ENCODE data around the gene DENND1B. TPM values are rescaled to one million over a fixed set of nuclear protein-coding genes. Genes with fewer than 3 reads are reported as not detected.
"Not testable (repeated sequence)": the region's sequence is repeated elsewhere in the genome, so short reads cannot be mapped to it uniquely, and the experiment has no call there.

Gene DENND1B
- polyA plus RNA-seq, 1 experiment, result 5.2 TPM

DNA sequence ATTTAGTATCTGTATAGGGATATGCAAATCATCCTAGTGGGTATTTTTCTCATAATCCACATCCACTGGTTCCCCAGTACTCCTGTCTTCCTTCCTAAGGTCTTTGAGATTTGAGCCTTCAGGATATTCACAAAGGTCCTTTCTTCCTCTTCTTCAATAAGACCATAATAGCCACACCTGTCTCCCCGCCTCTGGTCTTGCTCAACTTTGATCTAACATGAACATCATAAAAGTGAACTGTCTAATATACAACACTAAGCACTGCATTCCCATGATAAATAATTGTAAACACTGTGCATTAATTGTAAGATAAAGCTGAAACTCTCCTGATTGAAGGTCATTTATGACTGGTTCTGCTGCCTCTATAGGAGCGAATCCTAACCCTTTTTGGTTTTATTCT, 184.6 kb downstream of the DENND1B start:
- POLR2A ChIA-PET, result no interaction called here
- TF ChIP-seq, protein P1, sequence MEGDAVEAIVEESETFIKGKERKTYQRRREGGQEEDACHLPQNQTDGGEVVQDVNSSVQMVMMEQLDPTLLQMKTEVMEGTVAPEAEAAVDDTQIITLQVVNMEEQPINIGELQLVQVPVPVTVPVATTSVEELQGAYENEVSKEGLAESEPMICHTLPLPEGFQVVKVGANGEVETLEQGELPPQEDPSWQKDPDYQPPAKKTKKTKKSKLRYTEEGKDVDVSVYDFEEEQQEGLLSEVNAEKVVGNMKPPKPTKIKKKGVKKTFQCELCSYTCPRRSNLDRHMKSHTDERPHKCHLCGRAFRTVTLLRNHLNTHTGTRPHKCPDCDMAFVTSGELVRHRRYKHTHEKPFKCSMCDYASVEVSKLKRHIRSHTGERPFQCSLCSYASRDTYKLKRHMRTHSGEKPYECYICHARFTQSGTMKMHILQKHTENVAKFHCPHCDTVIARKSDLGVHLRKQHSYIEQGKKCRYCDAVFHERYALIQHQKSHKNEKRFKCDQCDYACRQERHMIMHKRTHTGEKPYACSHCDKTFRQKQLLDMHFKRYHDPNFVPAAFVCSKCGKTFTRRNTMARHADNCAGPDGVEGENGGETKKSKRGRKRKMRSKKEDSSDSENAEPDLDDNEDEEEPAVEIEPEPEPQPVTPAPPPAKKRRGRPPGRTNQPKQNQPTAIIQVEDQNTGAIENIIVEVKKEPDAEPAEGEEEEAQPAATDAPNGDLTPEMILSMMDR (IDR thresholded peaks at IDR 0.05; ENCODE audit: insufficient read depth, low read depth, low read length), result no peak
- Histone ChIP-seq H3K4me3 (ENCODE audit: low read depth, low read length) (no peak overlapping the region), H3K36me3 (ENCODE audit: control insufficient read depth, insufficient read depth, low read length) (no peaks in the 10 kb centered on the region), H3K27me3 (ENCODE audit: control insufficient read depth, insufficient read depth, low read length) (no peaks in the 10 kb centered on the region)
- no peak for DNase-seq (ENCODE audit: low read depth)
- CTCF ChIA-PET, result interaction anchor here (1.0 kb wide), 1 partner anchor 25 kb away, joined by 3 read pairs; no protein-coding TSS in a partner anchor

DNA sequence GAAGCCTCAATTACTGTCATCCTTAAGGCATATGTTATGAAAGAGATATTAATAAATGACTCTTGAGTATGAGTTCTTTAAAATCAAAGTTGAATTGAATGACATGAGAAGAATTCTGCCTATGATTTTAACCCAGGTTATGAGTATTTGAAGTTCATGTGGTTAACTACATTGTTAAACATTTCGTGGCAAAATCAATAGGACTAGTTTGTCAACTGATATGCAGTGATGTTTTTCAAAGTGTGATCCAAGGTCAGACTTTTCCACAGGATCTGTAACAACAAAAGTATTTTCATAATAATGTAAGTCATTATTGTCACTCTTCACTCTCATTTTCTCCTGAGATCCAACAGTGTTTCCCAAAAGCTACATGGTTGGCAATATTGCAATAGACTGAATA, 189.5 kb downstream of the DENND1B start:
- Histone ChIP-seq H3K4me3 (ENCODE audit: low read depth, low read length) (no peak overlapping the region), H3K27me3 (ENCODE audit: control insufficient read depth, insufficient read depth, low read length) (no peaks in the 10 kb centered on the region), H3K36me3 (ENCODE audit: control insufficient read depth, insufficient read depth, low read length) (no peaks in the 10 kb centered on the region)
- ChIA-PET POLR2A (no interaction called here), CTCF (no interaction called here)
- TF ChIP-seq, protein P1 (IDR thresholded peaks at IDR 0.05; ENCODE audit: insufficient read depth, low read depth, low read length), result no peak
- no peak for DNase-seq (ENCODE audit: low read depth)

DNA sequence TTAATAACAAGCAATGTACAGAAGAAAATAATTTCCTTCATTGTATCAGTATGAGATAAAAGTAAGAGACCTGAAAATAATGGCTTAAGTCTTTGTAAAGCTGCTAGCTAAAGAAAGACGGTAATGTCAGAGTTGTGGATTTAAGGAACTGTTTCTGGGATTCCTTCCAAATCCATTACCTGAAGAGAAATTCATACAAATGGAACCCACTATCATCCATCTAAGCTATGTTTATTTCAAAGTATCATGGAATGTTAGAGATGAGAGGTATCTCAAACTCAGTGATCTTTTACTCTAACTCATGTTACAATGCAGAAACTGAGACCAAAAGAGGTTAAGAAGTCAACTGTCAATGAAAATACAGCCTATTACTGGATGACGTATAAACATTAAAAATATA, 197.7 kb downstream of the DENND1B start:
- ChIA-PET POLR2A (no interaction called here), CTCF (no interaction called here)
- Histone ChIP-seq H3K36me3 (ENCODE audit: control insufficient read depth, insufficient read depth, low read length) (no peaks in the 10 kb centered on the region), H3K4me3 (ENCODE audit: low read depth, low read length) (no peak overlapping the region), H3K27me3 (ENCODE audit: control insufficient read depth, insufficient read depth, low read length) (no peaks in the 10 kb centered on the region)
- TF ChIP-seq, protein P1 (IDR thresholded peaks at IDR 0.05; ENCODE audit: insufficient read depth, low read depth, low read length), result no peak
- DNase-seq (ENCODE audit: low read depth), result no peak

DNA sequence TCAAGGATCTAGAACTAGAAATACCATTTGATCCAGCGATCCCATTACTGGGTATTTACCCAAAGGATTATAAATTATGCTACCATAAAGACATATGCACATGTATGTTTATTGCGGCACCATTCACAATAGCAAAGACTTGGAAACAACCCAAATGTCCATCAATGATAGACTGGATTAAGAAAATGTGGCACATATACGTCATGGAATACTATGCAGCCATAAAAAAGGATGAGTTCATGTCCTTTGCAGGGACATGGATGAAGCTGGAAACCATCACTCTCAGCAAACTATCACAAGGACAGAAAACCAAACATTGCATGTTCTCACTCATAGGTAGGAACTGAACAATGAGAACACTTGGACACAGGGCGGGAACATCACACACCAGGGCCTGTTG, 199.7 kb downstream of the DENND1B start:
- H3K36me3 ChIP-seq (ENCODE audit: control insufficient read depth, insufficient read depth, low read length); CTCF ChIA-PET; DNase-seq (ENCODE audit: low read depth); H3K4me3 ChIP-seq (ENCODE audit: low read depth, low read length); POLR2A ChIA-PET; H3K27me3 ChIP-seq (ENCODE audit: control insufficient read depth, insufficient read depth, low read length): not testable (repeated sequence)

DNA sequence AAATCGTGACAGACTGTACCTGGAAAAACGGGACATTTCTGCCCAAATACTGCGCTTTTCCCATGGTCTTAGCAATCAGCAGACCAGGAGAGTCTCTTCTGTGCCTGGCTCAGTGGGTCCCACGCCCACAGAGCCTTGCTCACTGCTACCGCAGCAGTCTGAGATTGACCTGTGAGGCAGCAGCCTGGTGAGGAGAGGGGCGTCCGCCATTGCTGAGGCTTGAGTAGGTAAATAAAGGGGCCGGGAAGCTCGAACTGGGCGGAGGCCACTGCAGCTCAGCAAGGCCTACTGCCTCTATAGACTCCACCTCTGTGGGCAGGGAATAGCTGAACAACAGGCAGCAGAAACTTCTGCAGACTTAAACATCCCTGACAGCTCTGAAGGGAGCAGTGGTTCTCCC, 203.1 kb downstream of the DENND1B start:
- TF ChIP-seq, protein P1 (IDR thresholded peaks at IDR 0.05; ENCODE audit: insufficient read depth, low read depth, low read length), result no peak
- Histone ChIP-seq H3K36me3 (ENCODE audit: control insufficient read depth, insufficient read depth, low read length) (no peaks in the 10 kb centered on the region), H3K4me3 (ENCODE audit: low read depth, low read length) (no peak overlapping the region), H3K27me3 (ENCODE audit: control insufficient read depth, insufficient read depth, low read length) (no peaks in the 10 kb centered on the region)
- no peak for DNase-seq (ENCODE audit: low read depth)
- CTCF ChIA-PET, result no interaction called here
- POLR2A ChIA-PET, result no interaction called here

DNA sequence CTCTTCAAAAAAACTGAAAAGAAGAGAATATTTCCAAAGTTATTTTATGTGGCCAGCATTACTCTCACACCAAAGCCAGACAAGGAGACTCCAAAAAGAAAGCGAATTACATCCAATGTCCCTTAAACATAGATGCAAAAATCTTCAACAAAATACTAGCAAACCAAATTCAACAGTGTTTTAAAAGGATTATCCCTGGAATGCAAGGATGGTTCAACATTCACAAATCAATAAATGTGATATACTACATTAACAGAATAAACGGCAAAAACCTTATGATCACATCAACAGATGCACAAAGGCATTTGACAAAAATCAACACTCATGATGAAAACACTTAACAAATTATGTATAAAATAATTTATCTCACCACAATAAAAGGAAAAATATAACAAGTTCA, 207.8 kb downstream of the DENND1B start:
- ChIA-PET POLR2A (no interaction called here), CTCF (no interaction called here)
- no peaks in the 10 kb centered on the region for H3K36me3 ChIP-seq (ENCODE audit: control insufficient read depth, insufficient read depth, low read length)
- DNase-seq (ENCODE audit: low read depth), result no peak
- no peak overlapping the region for H3K4me3 ChIP-seq (ENCODE audit: low read depth, low read length)
- no peaks in the 10 kb centered on the region for H3K27me3 ChIP-seq (ENCODE audit: control insufficient read depth, insufficient read depth, low read length)
- TF ChIP-seq, protein P1 (IDR thresholded peaks at IDR 0.05; ENCODE audit: insufficient read depth, low read depth, low read length), result no peak

All from BJ (cell line).